Measurements from ENCODE around the gene BDH1. TPM values are rescaled to one million over a fixed set of nuclear protein-coding genes. Genes with fewer than 3 reads are reported as not detected.

Gene BDH1
- total and polyA plus RNA-seq, 2 of the 8 experiments (the other 6 are each of a cell fraction or from before 2014, with no cell fraction given), result 27.2 to 28.1 TPM

- H3K14ac ChIP-seq (ENCODE audit: insufficient read length), result no peak overlapping the region
- H3K23ac ChIP-seq (ENCODE audit: insufficient read length), result no peak overlapping the region
- H3K9me3 ChIP-seq (ENCODE audit: insufficient read depth in 2 of 2, low read depth in 1 of 2, low read length in 1 of 2), result no peaks in the 10 kb centered on the region
- ChIA-PET CTCF (ENCODE audit: partially characterized antibody) (interaction anchor here (1.0 to 5.8 kb wide), 4 partner anchors 10 to 42 kb away, joined by 3 to 42 read pairs (median 3); no protein-coding TSS in a partner anchor), POLR2A (ENCODE audit: partially characterized antibody) (interaction anchor here (0.9 to 1.4 kb wide), 3 partner anchors 9 to 12 kb away, joined by 3 to 5 read pairs (median 3); no protein-coding TSS in a partner anchor)
- no peaks in the 10 kb centered on the region for H4K20me1 ChIP-seq (replicated peaks in 1 of 2; ENCODE audit: control insufficient read depth in 1 of 2, insufficient read depth in 2 of 2, low read length in 2 of 2)
- H3K9ac ChIP-seq (replicated peaks in 1 of 4; ENCODE audit: extremely low read depth in 1 of 4, low read depth in 3 of 4, low read length in 3 of 4), result no peak overlapping the region
- no peak overlapping the region for H2AFZ ChIP-seq (ENCODE audit: low read length)
- no peak overlapping the region for H4K8ac ChIP-seq (ENCODE audit: extremely low read depth, insufficient read depth, low read length)
- no peaks in the 10 kb centered on the region for H3K79me1 ChIP-seq (ENCODE audit: low read depth, low read length)
- H3K27me3 ChIP-seq (replicated peaks in 1 of 4; ENCODE audit: control insufficient read depth in 3 of 4, extremely low read depth in 1 of 4, insufficient read depth in 3 of 4, low read length in 3 of 4), result no peaks in the 10 kb centered on the region
- no peak overlapping the region for H3K4me2 ChIP-seq (ENCODE audit: insufficient read depth in 1 of 2, low read depth in 2 of 2, low read length in 2 of 2)
- no peak overlapping the region for H3K4me3 ChIP-seq (ENCODE audit: extremely low read depth in 1 of 4, insufficient read depth in 2 of 4, low read depth in 3 of 4, low read length in 4 of 4)
- H2BK15ac ChIP-seq (ENCODE audit: low read length), result no peak overlapping the region
- no peak overlapping the region for H2BK12ac ChIP-seq (ENCODE audit: low read depth, low read length)
- no peak for FAIRE-seq
- H3K79me2 ChIP-seq (ENCODE audit: control insufficient read depth in 1 of 2, insufficient read depth in 2 of 2, low read length in 2 of 2), result no peaks in the 10 kb centered on the region
- 96% methylated on average over 13 of the region's 13 CpGs; no CpG with 5 or more reads in 1 of the 2 experiments for WGBS, 2 experiments (ENCODE audit: extremely low coverage in 1 of 2, insufficient coverage in 1 of 2, insufficient read length in 1 of 2, insufficient replicate concordance in 2 of 2, low coverage in 1 of 2, low lambda C conversion rate in 2 of 2, missing lambda C conversion rate in 1 of 2)
- H3K23me2 ChIP-seq (ENCODE audit: low read depth, low read length), result no peaks in the 10 kb centered on the region
- H4K91ac ChIP-seq (replicated peaks; ENCODE audit: insufficient read length, low read length), result no peak overlapping the region
- no peak overlapping the region for H2BK20ac ChIP-seq (ENCODE audit: low read length)
- H3K27ac ChIP-seq (ENCODE audit: low read depth, low read length), result no peak overlapping the region
- no peak overlapping the region for H3K4ac ChIP-seq (replicated peaks; ENCODE audit: insufficient read length, low read depth, low read length)
- H3K36me3 ChIP-seq (ENCODE audit: control insufficient read depth in 2 of 4, insufficient read depth in 4 of 4, low read length in 3 of 4), result no peaks in the 10 kb centered on the region
- H2AK5ac ChIP-seq (ENCODE audit: low read depth, low read length), result no peak overlapping the region
- no peak overlapping the region for H2BK5ac ChIP-seq (ENCODE audit: low read depth, low read length)
- H3K18ac ChIP-seq (ENCODE audit: extremely low read depth, low read length), result no peak overlapping the region
- H2BK120ac ChIP-seq (replicated peaks; ENCODE audit: low read depth, low read length), result no peak overlapping the region
- no peak overlapping the region for H3K56ac ChIP-seq (replicated peaks; ENCODE audit: insufficient read length, low read depth, low read length)
- H4K5ac ChIP-seq (ENCODE audit: insufficient read length, low read depth, low read length), result no peak overlapping the region
- H3K4me1 ChIP-seq (replicated peaks in 1 of 4; ENCODE audit: control insufficient read depth in 3 of 4, insufficient read depth in 4 of 4, low read length in 3 of 4), result peaks cover 0 to 3% (median 0%) of the 10 kb centered on the region in 4 experiments; a peak in 2 of 7 replicates
- DNase-seq (ENCODE audit: low read depth in 1 of 2, low spot score in 2 of 2), result no peak
- TF ChIP-seq KDM5A (IDR thresholded peaks at IDR 0.05; ENCODE audit: low read length) (no peak), BACH1 (IDR thresholded peaks at IDR 0.05; ENCODE audit: low read length) (no peak), FOSL1 (IDR thresholded peaks at IDR 0.05; ENCODE audit: insufficient read depth, low read depth, low read length) (no peak), EZH2 (IDR thresholded peaks at IDR 0.05; ENCODE audit: low read depth, low read length, severe bottlenecking) (no peak), NRF1 (IDR thresholded peaks at IDR 0.05; ENCODE audit: low read depth, low read length) (no peak), ZNF274 (IDR thresholded peaks at IDR 0.05; ENCODE audit: borderline replicate concordance, extremely low read depth, low read length) (no peak), CTCF (IDR thresholded peaks at IDR 0.05; ENCODE audit: control extremely low read depth in 1 of 3, insufficient read depth in 1 of 3, low read depth in 1 of 3, low read length in 3 of 3) (no peak), POLR2AphosphoS5 (IDR thresholded peaks at IDR 0.05; ENCODE audit: low read depth, low read length) (no peak), EP300 (IDR thresholded peaks at IDR 0.05; ENCODE audit: borderline replicate concordance in 1 of 2, low read depth in 2 of 2, low read length in 2 of 2) (no peak)
Measured at GRCh38 chr3:197589545-197589944, 33.8 kb upstream of the BDH1 start.
